ENCODE measurements around the gene POU2AF1. TPM values are rescaled to one million over a fixed set of nuclear protein-coding genes. Genes with fewer than 3 reads are reported as not detected.

Gene POU2AF1
- total RNA-seq, 3 donors from 2014 or later (not counting 1 experiment from before 2014, with no cell fraction given) = 0.82 to 16.8 (median 1.1) TPM

DNA sequence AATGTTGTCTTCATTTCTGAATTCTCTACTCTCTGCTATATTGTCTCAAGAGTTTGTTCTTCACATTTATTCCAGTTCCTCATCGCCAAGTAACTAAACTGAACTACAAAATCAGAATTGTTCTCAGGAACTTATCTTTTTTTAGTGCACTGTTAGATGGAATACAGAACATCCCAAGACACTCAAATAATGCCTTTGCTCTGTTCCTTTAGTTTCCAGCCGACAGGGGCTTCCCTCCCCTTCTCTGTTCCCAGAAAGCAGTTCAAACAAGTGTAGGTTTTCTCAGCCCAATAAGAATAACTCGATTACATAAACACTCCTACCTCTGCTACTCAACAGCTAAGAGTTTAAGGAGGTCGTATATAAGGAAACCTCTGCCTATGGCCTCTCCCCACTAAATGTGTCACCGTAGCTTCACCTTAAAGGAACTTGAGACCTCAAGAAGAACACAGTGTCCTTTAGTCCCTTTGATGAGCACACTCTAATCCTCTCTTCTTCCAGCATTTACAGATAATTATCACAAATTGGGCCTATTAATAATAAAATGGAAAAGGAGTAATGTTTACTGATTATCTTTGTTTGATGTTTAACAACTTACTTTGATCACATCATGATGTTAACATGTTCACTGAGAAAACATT, 73.8 kb downstream of the POU2AF1 start:
- H3K9me3 Mint-ChIP-seq = no peaks in the 10 kb centered on the region
- ATAC-seq (no peak), DNase-seq (no peak)
- Histone ChIP-seq H3K27me3 (ENCODE audit: control insufficient read depth, insufficient read depth, low read length) (no peaks in the 10 kb centered on the region), H3K9me3 (ENCODE audit: control insufficient read depth, insufficient read depth, low read length) (no peaks in the 10 kb centered on the region), H3K4me3 (ENCODE audit: low read length) (no peak overlapping the region), H3K4me1 (ENCODE audit: control insufficient read depth, insufficient read depth, low read length) (no peaks in the 10 kb centered on the region), H3K27ac (ENCODE audit: low read length) (no peak overlapping the region), H3K36me3 (ENCODE audit: control insufficient read depth, insufficient read depth, low read length) (no peaks in the 10 kb centered on the region)
- 87% methylated on average over 5 of the region's 5 CpGs for WGBS (ENCODE audit: insufficient coverage)
- intact Hi-C loops (cut with micrococcal nuclease) = no loop called here
- no peaks in the 10 kb centered on the region for H3K36me3 Mint-ChIP-seq
- H3K4me1 Mint-ChIP-seq = no peaks in the 10 kb centered on the region
- TF ChIP-seq, protein P1, sequence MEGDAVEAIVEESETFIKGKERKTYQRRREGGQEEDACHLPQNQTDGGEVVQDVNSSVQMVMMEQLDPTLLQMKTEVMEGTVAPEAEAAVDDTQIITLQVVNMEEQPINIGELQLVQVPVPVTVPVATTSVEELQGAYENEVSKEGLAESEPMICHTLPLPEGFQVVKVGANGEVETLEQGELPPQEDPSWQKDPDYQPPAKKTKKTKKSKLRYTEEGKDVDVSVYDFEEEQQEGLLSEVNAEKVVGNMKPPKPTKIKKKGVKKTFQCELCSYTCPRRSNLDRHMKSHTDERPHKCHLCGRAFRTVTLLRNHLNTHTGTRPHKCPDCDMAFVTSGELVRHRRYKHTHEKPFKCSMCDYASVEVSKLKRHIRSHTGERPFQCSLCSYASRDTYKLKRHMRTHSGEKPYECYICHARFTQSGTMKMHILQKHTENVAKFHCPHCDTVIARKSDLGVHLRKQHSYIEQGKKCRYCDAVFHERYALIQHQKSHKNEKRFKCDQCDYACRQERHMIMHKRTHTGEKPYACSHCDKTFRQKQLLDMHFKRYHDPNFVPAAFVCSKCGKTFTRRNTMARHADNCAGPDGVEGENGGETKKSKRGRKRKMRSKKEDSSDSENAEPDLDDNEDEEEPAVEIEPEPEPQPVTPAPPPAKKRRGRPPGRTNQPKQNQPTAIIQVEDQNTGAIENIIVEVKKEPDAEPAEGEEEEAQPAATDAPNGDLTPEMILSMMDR (IDR thresholded peaks at IDR 0.05) = no peak
- H3K27me3 Mint-ChIP-seq (ENCODE audit: low read depth in 2 of 2) = peaks cover 34 to 68% of the 10 kb centered on the region in 2 donors
- H3K4me3 Mint-ChIP-seq = no peak overlapping the region
- H3K27ac Mint-ChIP-seq = no peak overlapping the region

DNA sequence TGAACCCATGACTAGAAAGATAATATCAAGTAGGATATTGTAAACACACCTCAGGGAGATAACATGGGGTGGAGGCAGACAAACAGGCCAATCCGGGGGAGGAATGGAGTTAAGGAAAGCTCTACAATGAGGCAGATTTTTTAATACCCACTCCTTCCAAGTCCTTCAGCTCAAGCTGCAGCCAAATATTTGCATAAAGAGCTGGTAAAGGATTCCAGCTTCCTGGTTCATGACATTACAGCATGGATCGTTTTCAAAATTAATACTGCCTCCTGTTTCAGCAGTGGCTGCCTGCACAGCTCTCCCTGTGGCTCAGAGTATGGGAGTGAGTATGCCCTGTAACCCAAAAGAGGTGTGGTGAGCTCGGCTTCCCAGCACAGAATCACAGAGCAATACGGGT, 75.6 kb downstream of the POU2AF1 start:
- no peaks in the 10 kb centered on the region for H3K36me3 ChIP-seq (ENCODE audit: control insufficient read depth, insufficient read depth, low read length)
- no peaks in the 10 kb centered on the region for H3K4me1 ChIP-seq (ENCODE audit: control insufficient read depth, insufficient read depth, low read length)
- Mint-ChIP-seq H3K27me3 (ENCODE audit: low read depth in 2 of 2) (peaks cover 38 to 73% of the 10 kb centered on the region in 2 donors), H3K27ac (no peak overlapping the region), H3K9me3 (no peaks in the 10 kb centered on the region), H3K36me3 (no peaks in the 10 kb centered on the region), H3K4me1 (no peaks in the 10 kb centered on the region), H3K4me3 (no peak overlapping the region)
- WGBS (ENCODE audit: insufficient coverage) = 71% methylated on average over 2 of the region's 4 CpGs
- TF ChIP-seq, protein P1 (IDR thresholded peaks at IDR 0.05) = no peak
- intact Hi-C loops (cut with micrococcal nuclease) = no loop called here
- no peak for DNase-seq
- no peaks in the 10 kb centered on the region for H3K9me3 ChIP-seq (ENCODE audit: control insufficient read depth, insufficient read depth, low read length)
- H3K27ac ChIP-seq (ENCODE audit: low read length) = no peak overlapping the region
- no peak for ATAC-seq
- no peak overlapping the region for H3K4me3 ChIP-seq (ENCODE audit: low read length)
- H3K27me3 ChIP-seq (ENCODE audit: control insufficient read depth, insufficient read depth, low read length) = peaks cover 6% of the 10 kb centered on the region

DNA sequence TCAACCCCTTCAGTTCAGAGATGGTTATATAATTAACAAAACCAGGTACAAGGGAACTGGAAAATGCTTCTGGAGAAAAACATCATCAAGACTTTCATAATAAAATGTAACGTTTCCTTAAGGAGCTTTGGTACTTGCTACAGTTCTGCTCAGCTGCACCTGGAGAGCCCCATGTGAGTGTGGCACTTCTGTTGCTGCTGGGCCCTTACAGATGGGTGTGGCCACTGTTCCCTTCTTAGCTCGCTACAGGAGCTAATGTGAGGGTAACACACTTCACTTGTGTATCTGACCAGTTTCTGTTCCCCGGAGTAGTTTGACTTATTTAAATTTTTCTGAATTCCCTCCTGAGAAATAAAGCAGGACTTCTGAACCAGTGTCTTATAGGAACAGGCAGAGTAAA, 76.8 kb downstream of the POU2AF1 start:
- Mint-ChIP-seq H3K27ac (no peak overlapping the region), H3K9me3 (no peaks in the 10 kb centered on the region), H3K4me3 (no peak overlapping the region), H3K4me1 (no peaks in the 10 kb centered on the region), H3K36me3 (no peaks in the 10 kb centered on the region), H3K27me3 (ENCODE audit: low read depth in 2 of 2) (peaks cover 40 to 65% of the 10 kb centered on the region in 2 donors)
- Histone ChIP-seq H3K36me3 (ENCODE audit: control insufficient read depth, insufficient read depth, low read length) (no peaks in the 10 kb centered on the region), H3K27ac (ENCODE audit: low read length) (no peak overlapping the region), H3K9me3 (ENCODE audit: control insufficient read depth, insufficient read depth, low read length) (no peaks in the 10 kb centered on the region), H3K27me3 (ENCODE audit: control insufficient read depth, insufficient read depth, low read length) (peaks cover 6% of the 10 kb centered on the region), H3K4me1 (ENCODE audit: control insufficient read depth, insufficient read depth, low read length) (no peaks in the 10 kb centered on the region), H3K4me3 (ENCODE audit: low read length) (no peak overlapping the region)
- WGBS (ENCODE audit: insufficient coverage) = 59% methylated on average over 3 of the region's 3 CpGs
- DNase-seq = no peak
- ATAC-seq = no peak
- intact Hi-C loops (cut with micrococcal nuclease) = no loop called here
- TF ChIP-seq, protein P1 (IDR thresholded peaks at IDR 0.05) = no peak

Other genes with a start within 250 kb of the POU2AF1 start
- not detected for gene POU2AF2, start 133.6 kb downstream of the POU2AF1 start, total RNA-seq
- not detected for gene POU2AF3, start 80.7 kb downstream of the POU2AF1 start, total RNA-seq
- not detected for gene BTG4, start 133.1 kb upstream of the POU2AF1 start, total RNA-seq
- gene HOATZ, start 135.5 kb upstream of the POU2AF1 start, total RNA-seq = not detected
- gene LAYN, start 161.4 kb upstream of the POU2AF1 start, total RNA-seq = 1 to 10 TPM in 1 of 3 donors, under 1 TPM in 1, not detected in 1; 0.94 to 1.8 TPM
- 10 to 100 TPM in 1 of 3 donors, 1 to 10 TPM in 2; 7.1 to 14.3 (median 8.4) TPM for gene SIK2, start 223.2 kb upstream of the POU2AF1 start, total RNA-seq